HG02884 (cell line): ENCODE data around the gene LIPC.

Experiments used
- ATAC-seq: cut with Tn5 transposase; IDR thresholded peaks from one replicate; pipeline ENCODE4 v1.9.1; 2021; ENCODE audit warnings: mild to moderate bottlenecking, moderate library complexity; ENCODE audit not compliant: unreplicated experiment

The LIPC gene

GRCh38 chr15:58530056-58530590 lies 98.3 kb downstream of the LIPC start:
- ATAC-seq, result no peak

GRCh38 chr15:58532126-58532525 lies 100.3 kb downstream of the LIPC start:
- ATAC-seq, result no peak

- no peak for ATAC-seq
Measured at GRCh38 chr15:58534556-58534955, 102.8 kb downstream of the LIPC start.

- ATAC-seq, result no peak
Measured at GRCh38 chr15:58535337-58535736, 103.5 kb downstream of the LIPC start.

GRCh38 chr15:58535894-58536293 lies 104.1 kb downstream of the LIPC start:
- no peak for ATAC-seq

GRCh38 chr15:58536414-58536813 lies 104.6 kb downstream of the LIPC start:
- no peak for ATAC-seq

GRCh38 chr15:58537033-58537432 lies 105.2 kb downstream of the LIPC start:
- ATAC-seq, result no peak

GRCh38 chr15:58538225-58538727 lies 106.5 kb downstream of the LIPC start:
- no peak for ATAC-seq

GRCh38 chr15:58538901-58539300 lies 107.1 kb downstream of the LIPC start:
- no peak for ATAC-seq

GRCh38 chr15:58539548-58539947 lies 107.8 kb downstream of the LIPC start:
- no peak for ATAC-seq

- ATAC-seq, result no peak
Measured at GRCh38 chr15:58541410-58542087, 109.8 kb downstream of the LIPC start.

GRCh38 chr15:58543664-58544335 lies 112.0 kb downstream of the LIPC start:
- no peak for ATAC-seq

GRCh38 chr15:58544756-58545155 lies 113.0 kb downstream of the LIPC start:
- no peak for ATAC-seq

GRCh38 chr15:58545307-58546065 lies 113.7 kb downstream of the LIPC start:
- no peak for ATAC-seq

- ATAC-seq, result no peak
Measured at GRCh38 chr15:58546066-58546591, 114.3 kb downstream of the LIPC start.

GRCh38 chr15:58546635-58547627 lies 115.1 kb downstream of the LIPC start:
- ATAC-seq, result no peak

GRCh38 chr15:58547628-58548307 lies 116.0 kb downstream of the LIPC start:
- ATAC-seq, result no peak

- no peak for ATAC-seq
Measured at GRCh38 chr15:58548308-58549012, 116.7 kb downstream of the LIPC start.
